Stomach (tissue), 4 donors: ENCODE measurements around the gene TNPO2.

Experiments
- POLR2A ChIP-seq, 4 donors: fragments of 450-650 bp; IDR thresholded peaks; one replicate each; pipeline ENCODE4 v1.6.1; 2016; ENCODE audit warnings: antibody characterized with exemption in 4 of 4, control low read depth in 2 of 4, mild to moderate bottlenecking in 1 of 4, moderate library complexity in 1 of 4
- TF ChIP-seq, protein P1 (sequence below), 7 experiments: fragments of 450-650 bp in 4 of 7; fragments of 200-600 bp in 3 of 7; sonication (generic) in 3 of 7; IDR thresholded peaks; one replicate each; pipeline ENCODE4 v1.5.1; 2016 to 2019; ENCODE audit warnings: antibody characterized with exemption in 7 of 7, control low read depth in 2 of 7, mild to moderate bottlenecking in 1 of 7

DNA sequence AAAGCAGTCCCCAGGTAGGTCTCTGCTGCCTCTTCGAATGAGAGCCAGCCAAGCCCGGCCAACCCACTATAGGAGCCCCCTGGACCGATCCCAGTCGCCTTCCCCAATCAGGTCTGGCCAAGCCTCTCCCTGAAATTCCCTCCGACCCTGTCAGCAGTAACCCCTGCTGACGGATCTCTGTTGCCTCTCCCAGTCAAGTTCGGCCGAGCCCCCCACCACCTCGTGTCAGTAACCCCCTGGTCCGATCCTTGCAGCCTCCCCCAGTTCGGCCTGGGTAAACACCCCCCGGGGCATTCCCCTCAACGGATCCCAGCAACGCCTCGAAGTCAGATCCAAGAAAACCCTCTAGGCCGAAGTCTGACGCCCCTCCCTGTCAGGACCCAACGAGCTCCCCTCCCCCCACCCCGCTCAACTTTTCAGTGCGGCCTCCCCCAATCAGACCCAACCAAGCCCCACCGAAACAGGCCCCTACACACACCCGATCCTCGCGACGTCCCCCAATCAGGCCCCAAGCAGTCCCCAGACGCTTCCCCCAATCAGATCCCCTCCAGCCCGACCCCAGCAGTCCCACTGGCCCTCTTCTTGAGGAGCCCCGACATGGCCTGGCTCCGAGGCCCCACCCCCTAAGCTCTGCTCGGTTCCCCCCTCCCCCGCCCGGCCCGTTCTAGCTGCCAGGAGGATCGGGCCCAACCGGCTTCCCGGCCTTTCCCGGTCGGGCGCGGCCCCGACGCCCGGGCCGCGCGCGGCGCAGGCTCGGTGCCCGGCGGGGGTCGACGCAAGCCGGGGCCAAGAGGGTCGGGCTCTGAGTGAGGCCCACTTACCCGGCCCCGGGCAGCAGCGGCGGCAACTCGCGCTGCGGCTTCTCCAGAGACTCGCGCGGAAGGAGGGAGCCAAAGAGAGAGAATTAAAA is 1.8 kb downstream of the TNPO2 start:
- TF ChIP-seq, protein P1, sequence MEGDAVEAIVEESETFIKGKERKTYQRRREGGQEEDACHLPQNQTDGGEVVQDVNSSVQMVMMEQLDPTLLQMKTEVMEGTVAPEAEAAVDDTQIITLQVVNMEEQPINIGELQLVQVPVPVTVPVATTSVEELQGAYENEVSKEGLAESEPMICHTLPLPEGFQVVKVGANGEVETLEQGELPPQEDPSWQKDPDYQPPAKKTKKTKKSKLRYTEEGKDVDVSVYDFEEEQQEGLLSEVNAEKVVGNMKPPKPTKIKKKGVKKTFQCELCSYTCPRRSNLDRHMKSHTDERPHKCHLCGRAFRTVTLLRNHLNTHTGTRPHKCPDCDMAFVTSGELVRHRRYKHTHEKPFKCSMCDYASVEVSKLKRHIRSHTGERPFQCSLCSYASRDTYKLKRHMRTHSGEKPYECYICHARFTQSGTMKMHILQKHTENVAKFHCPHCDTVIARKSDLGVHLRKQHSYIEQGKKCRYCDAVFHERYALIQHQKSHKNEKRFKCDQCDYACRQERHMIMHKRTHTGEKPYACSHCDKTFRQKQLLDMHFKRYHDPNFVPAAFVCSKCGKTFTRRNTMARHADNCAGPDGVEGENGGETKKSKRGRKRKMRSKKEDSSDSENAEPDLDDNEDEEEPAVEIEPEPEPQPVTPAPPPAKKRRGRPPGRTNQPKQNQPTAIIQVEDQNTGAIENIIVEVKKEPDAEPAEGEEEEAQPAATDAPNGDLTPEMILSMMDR (IDR thresholded peaks at IDR 0.05), result no peak
- no peak for TF ChIP-seq POLR2A (IDR thresholded peaks at IDR 0.05)
